K562 (cell line): ENCODE data around the gene NTF4. TPM values are rescaled to one million over a fixed set of nuclear protein-coding genes. Genes with fewer than 3 reads are reported as not detected.

Experiments used
- ATAC-seq: fragments of 200-7000 bp; cut with Tn5 transposase; 3 replicates; pipeline ENCODE4 v1.9.1; 2020; ENCODE audit warnings: moderate library complexity
- BruUV-seq: library from RNA; stranded (reverse); fragments of 400-500 nt; replicated peaks from 2 replicates; lab custom pipeline; 2021; lab: Mats Ljungman, UMichigan
- CTCF ChIA-PET: fragments of 300-600 bp; formaldehyde crosslinking; extraction: SDS; loops from one replicate; lab custom pipeline; 2021; ENCODE audit warnings: low intra/inter-chr PET ratio; lab: Yijun Ruan, JAX
- POLR2A ChIA-PET: fragments of 300-600, 350-650 bp; sonication (Branson Sonifier 250); formaldehyde crosslinking; extraction: SDS; loops from one replicate; lab custom pipeline; 2021; ENCODE audit warnings: antibody characterized with exemption, inconsistent platforms; lab: Yijun Ruan, JAX
- DNase-seq, 4 experiments: peaks; one replicate each; pipeline versions ENCODE4 v3.0.0 to v3.0.0-alpha.2; 2011 to 2018; ENCODE audit warnings: low spot score in 3 of 4, mixed read lengths in 3 of 4; ENCODE audit errors: extremely low read depth in 1 of 4
- FAIRE-seq: peaks from 2 replicates; lab custom pipeline; 2011; peaks lifted over from hg19 to GRCh38; lab: Jason Lieb, UNC
- H2AFZ ChIP-seq: 2 replicates; pipeline ENCODE4 v1.6.0; 2011; ENCODE audit warnings: low read depth, low read length, control low read depth, inconsistent platforms
- H3K27ac ChIP-seq: fragments of 200-600 bp; 3 replicates; pipeline ENCODE4 v1.8.0; 2011; ENCODE audit warnings: low read depth, mild to moderate bottlenecking, control low read depth, inconsistent platforms, low read length, moderate library complexity, mixed read lengths; ENCODE audit errors: extremely low read depth
- H3K27me3 ChIP-seq, 2 experiments: fragments of 300-600 bp in 1 of 2; 2 replicates in 1 of 2; 3 replicates in 1 of 2; pipeline versions ENCODE4 v1.6.0 to v1.8.0; 2011; ENCODE audit warnings: inconsistent platforms in 2 of 2, low read length in 2 of 2, mild to moderate bottlenecking in 1 of 2, mixed read lengths in 1 of 2, moderate library complexity in 1 of 2; ENCODE audit not compliant: control insufficient read depth in 2 of 2, insufficient read depth in 2 of 2
- H3K36me3 ChIP-seq: fragments of 300-600 bp; 3 replicates; pipeline ENCODE4 v1.8.0; 2011; ENCODE audit warnings: mild to moderate bottlenecking, low read length, inconsistent platforms; ENCODE audit not compliant: control insufficient read depth, insufficient read depth
- H3K4me1 ChIP-seq, 2 experiments: fragments of 200-600 bp in 1 of 2; replicated peaks in 1 of 2; 2 replicates in 1 of 2; 3 replicates in 1 of 2; pipeline versions ENCODE4 v1.5.1 to v1.8.0; 2011; ENCODE audit warnings: inconsistent platforms in 2 of 2, low read length in 2 of 2, mild to moderate bottlenecking in 1 of 2, mixed read lengths in 1 of 2, moderate library complexity in 1 of 2; ENCODE audit not compliant: control insufficient read depth in 2 of 2, insufficient read depth in 2 of 2
- H3K4me2 ChIP-seq: 2 replicates; pipeline ENCODE4 v1.6.1; 2011; ENCODE audit warnings: low read length, control low read depth, inconsistent platforms, mixed read lengths; ENCODE audit not compliant: insufficient read depth
- H3K4me3 ChIP-seq: fragments of 200-600 bp; sonication (generic), shearing (Covaris generic); 2 replicates; pipeline ENCODE4 v1.5.1; 2016; ENCODE audit warnings: control low read depth, inconsistent platforms
- H3K79me2 ChIP-seq: fragments of 200-600 bp; 3 replicates; pipeline ENCODE4 v1.8.0; 2011; ENCODE audit warnings: low read length, inconsistent platforms; ENCODE audit not compliant: control insufficient read depth, insufficient read depth
- H3K9ac ChIP-seq, 2 experiments: 2 replicates each; pipeline versions ENCODE4 v1.6.0 to v1.6.1; 2011; ENCODE audit warnings: low read depth in 2 of 2, low read length in 2 of 2, control low read depth in 1 of 2, inconsistent platforms in 1 of 2, mild to moderate bottlenecking in 1 of 2, mixed read lengths in 1 of 2; ENCODE audit not compliant: insufficient read depth in 1 of 2
- H3K9me1 ChIP-seq: one replicate; pipeline ENCODE4 v1.6.0; 2011; ENCODE audit warnings: inconsistent platforms, mild to moderate bottlenecking, low read length, moderate library complexity; ENCODE audit not compliant: control insufficient read depth, insufficient read depth
- H3K9me3 ChIP-seq: replicated peaks from 2 replicates; pipeline ENCODE4 v1.5.1; 2011; ENCODE audit warnings: low read depth, low read length, inconsistent platforms; ENCODE audit not compliant: control insufficient read depth, insufficient read depth
- H4K20me1 ChIP-seq: replicated peaks from 2 replicates; pipeline ENCODE4 v1.6.1; 2011; ENCODE audit warnings: low read length, inconsistent platforms, mixed read lengths; ENCODE audit not compliant: control insufficient read depth, insufficient read depth
- CEBPB ChIP-seq: fragments of 450-650 bp; IDR thresholded peaks from 2 replicates; pipeline ENCODE4 v1.6.1; 2016; ENCODE audit warnings: missing genetic modification characterization, missing compliant biosample characterization
- WGBS: fragments of 100-300 bp; shearing (Covaris generic); methylation state at CpG from one replicate; pipeline ENCODE4 v1.1.6; 2016; ENCODE audit warnings: low coverage, mixed read lengths; ENCODE audit not compliant: insufficient coverage; ENCODE audit errors: missing lambda C conversion rate; 5-methylcytosine and 5-hydroxymethylcytosine counted together
- in situ Hi-C: fragments of 300-500 bp; cut with MboI; formaldehyde crosslinking; loops from 4 replicates; pipeline ENCODE4 v1.15.0; 2018; ENCODE audit warnings: inconsistent platforms, mixed read lengths
- intact Hi-C: fragments of 100-400 bp; cut with micrococcal nuclease; formaldehyde crosslinking; loops from 2 replicates; pipeline ENCODE4 v1.14.2; 2022
- polyA plus RNA-seq, 8 experiments: library from polyadenylated mRNA; depleted of rRNA in 4 of 8; stranded (reverse) in 5 of 8; unstranded in 3 of 8; fragments of >200 nt; fragmentation: Nextera tagmentation in 2 of 8; fragmentation: Illumina TruSeq in 1 of 8; extraction: Ambion mirVana in 2 of 8; extraction: Trizol in 1 of 8; gene quantifications; 2 replicates each; pipeline versions ENCODE4 v1.2.1 to v1.2.3, GENCODE V29; 2011 to 2014; ENCODE audit warnings: inconsistent platforms in 1 of 8, missing spikeins in 1 of 8
- total RNA-seq, 7 experiments: library from RNA; depleted of rRNA in 6 of 7; stranded (reverse); fragments of >200 nt in 6 of 7; fragmentation: Illumina TruSeq in 2 of 7; extraction: Trizol in 2 of 7; gene quantifications; 2 replicates each; pipeline versions ENCODE4 v1.2.1 to v1.2.3, GENCODE V29; 2011 to 2021; ENCODE audit warnings: low replicate concordance in 1 of 7
- TF ChIP-seq, protein P1 (sequence below), 2 experiments: fragments of 450-650 bp in 1 of 2; sonication (generic) in 1 of 2; formaldehyde crosslinking in 1 of 2; IDR thresholded peaks; 2 replicates each; pipeline versions ENCODE4 v1.7.1 to v1.9.0; 2016 to 2022; ENCODE audit warnings: inconsistent platforms in 1 of 2, mild to moderate bottlenecking in 1 of 2, missing genetic modification reagents in 1 of 2

The NTF4 gene
- total and polyA plus RNA-seq, 9 of the 15 experiments (the other 6 are each of a cell fraction or from before 2014, with no cell fraction given): not detected

GRCh38 chr19:49080392-49080791 is 15.8 kb upstream of the NTF4 start:
- no peak for FAIRE-seq
- in situ Hi-C loops: no loop called here
- CTCF ChIA-PET: no interaction called here

More at GRCh38 chr19:49080392-49080791, 15.8 kb upstream of the NTF4 start:
- H3K79me2 ChIP-seq: peaks cover 6% of the 10 kb centered on the region
- TF ChIP-seq CEBPB (tag): 0 out of 2 replicates have a peak, but pooled peaks have one; percentile 6
- TF ChIP-seq, protein P1, sequence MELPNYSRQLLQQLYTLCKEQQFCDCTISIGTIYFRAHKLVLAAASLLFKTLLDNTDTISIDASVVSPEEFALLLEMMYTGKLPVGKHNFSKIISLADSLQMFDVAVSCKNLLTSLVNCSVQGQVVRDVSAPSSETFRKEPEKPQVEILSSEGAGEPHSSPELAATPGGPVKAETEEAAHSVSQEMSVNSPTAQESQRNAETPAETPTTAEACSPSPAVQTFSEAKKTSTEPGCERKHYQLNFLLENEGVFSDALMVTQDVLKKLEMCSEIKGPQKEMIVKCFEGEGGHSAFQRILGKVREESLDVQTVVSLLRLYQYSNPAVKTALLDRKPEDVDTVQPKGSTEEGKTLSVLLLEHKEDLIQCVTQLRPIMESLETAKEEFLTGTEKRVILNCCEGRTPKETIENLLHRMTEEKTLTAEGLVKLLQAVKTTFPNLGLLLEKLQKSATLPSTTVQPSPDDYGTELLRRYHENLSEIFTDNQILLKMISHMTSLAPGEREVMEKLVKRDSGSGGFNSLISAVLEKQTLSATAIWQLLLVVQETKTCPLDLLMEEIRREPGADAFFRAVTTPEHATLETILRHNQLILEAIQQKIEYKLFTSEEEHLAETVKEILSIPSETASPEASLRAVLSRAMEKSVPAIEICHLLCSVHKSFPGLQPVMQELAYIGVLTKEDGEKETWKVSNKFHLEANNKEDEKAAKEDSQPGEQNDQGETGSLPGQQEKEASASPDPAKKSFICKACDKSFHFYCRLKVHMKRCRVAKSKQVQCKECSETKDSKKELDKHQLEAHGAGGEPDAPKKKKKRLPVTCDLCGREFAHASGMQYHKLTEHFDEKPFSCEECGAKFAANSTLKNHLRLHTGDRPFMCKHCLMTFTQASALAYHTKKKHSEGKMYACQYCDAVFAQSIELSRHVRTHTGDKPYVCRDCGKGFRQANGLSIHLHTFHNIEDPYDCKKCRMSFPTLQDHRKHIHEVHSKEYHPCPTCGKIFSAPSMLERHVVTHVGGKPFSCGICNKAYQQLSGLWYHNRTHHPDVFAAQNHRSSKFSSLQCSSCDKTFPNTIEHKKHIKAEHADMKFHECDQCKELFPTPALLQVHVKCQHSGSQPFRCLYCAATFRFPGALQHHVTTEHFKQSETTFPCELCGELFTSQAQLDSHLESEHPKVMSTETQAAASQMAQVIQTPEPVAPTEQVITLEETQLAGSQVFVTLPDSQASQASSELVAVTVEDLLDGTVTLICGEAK (IDR thresholded peaks at IDR 0.05): no peak
- TF ChIP-seq, protein P1 (CRISPR knock-in tag; IDR thresholded peaks at IDR 0.05): no peak
- TF ChIP-seq, all 486 proteins: peak for 1
- DNase-seq (no peak), ATAC-seq (no peak)
- WGBS: 65% methylated on average over 4 of the region's 4 CpGs
- Histone ChIP-seq H2AFZ (no peak overlapping the region), H3K27ac (no peak overlapping the region), H3K4me1 (peaks cover 5 to 19% of the 10 kb centered on the region in 2 experiments; a peak in 4 of 5 replicates), H3K36me3 (no peaks in the 10 kb centered on the region), H3K9ac (no peak overlapping the region), H3K9me1 (no peaks in the 10 kb centered on the region), H3K9me3 (no peaks in the 10 kb centered on the region), H4K20me1 (no peaks in the 10 kb centered on the region; the same call in 1 of the 2 replicates), H3K4me3 (no peak overlapping the region), H3K4me2 (no peak overlapping the region), H3K27me3 (no peaks in the 10 kb centered on the region)
- POLR2A ChIA-PET: no interaction called here
- intact Hi-C loops: no loop called here
- BruUV-seq: no TSS peak
